ENCODE results near the gene CEP83.

CEP83 gene

GRCh38 chr12:94267537-94267872 is 192.2 kb downstream of the CEP83 start:
- DNase-seq (ENCODE audit: low read depth), result no peak

GRCh38 chr12:94266796-94267536 is 192.7 kb downstream of the CEP83 start:
- no peak for DNase-seq (ENCODE audit: low read depth)

GRCh38 chr12:94265966-94266745 is 193.5 kb downstream of the CEP83 start:
- DNase-seq (ENCODE audit: low read depth), result no peak

GRCh38 chr12:94265539-94265938 is 194.1 kb downstream of the CEP83 start:
- DNase-seq (ENCODE audit: low read depth), result no peak

- DNase-seq (ENCODE audit: low read depth), result no peak
Measured at GRCh38 chr12:94264736-94265485, 194.8 kb downstream of the CEP83 start.

- DNase-seq (ENCODE audit: low read depth), result no peak
Measured at GRCh38 chr12:94263905-94264561, 195.6 kb downstream of the CEP83 start.

- DNase-seq (ENCODE audit: low read depth), result peak; percentile 10
Measured at GRCh38 chr12:94263011-94263811, 196.5 kb downstream of the CEP83 start.

GRCh38 chr12:94262228-94263010 is 197.2 kb downstream of the CEP83 start:
- DNase-seq (ENCODE audit: low read depth), result peak; percentile 25

GRCh38 chr12:94261786-94262185 is 197.9 kb downstream of the CEP83 start:
- DNase-seq (ENCODE audit: low read depth), result no peak

- no peak for DNase-seq (ENCODE audit: low read depth)
Measured at GRCh38 chr12:94261119-94261518, 198.5 kb downstream of the CEP83 start.

- DNase-seq (ENCODE audit: low read depth), result no peak
Measured at GRCh38 chr12:94260717-94261116, 198.9 kb downstream of the CEP83 start.

- no peak for DNase-seq (ENCODE audit: low read depth)
Measured at GRCh38 chr12:94260017-94260416, 199.7 kb downstream of the CEP83 start.

- no peak for DNase-seq (ENCODE audit: low read depth)
Measured at GRCh38 chr12:94258593-94258992, 201.1 kb downstream of the CEP83 start.

All from T-helper 22 cell (primary cell).